OCI-LY1 (cell line): ENCODE results near the gene RPS16.

Experiments used
- CTCF ChIP-seq: fragments of 200-600 bp; sonication (generic), shearing (Covaris generic); IDR thresholded peaks from 2 replicates; pipeline ENCODE4 v1.5.1; 2017; ENCODE audit warnings: mild to moderate bottlenecking, antibody characterized with exemption, low read length, moderate library complexity, mixed read lengths
- EZH2 ChIP-seq: fragments of 200-600 bp; sonication (generic), shearing (Covaris generic); IDR thresholded peaks from 2 replicates; pipeline ENCODE4 v1.8.0; 2017; ENCODE audit warnings: borderline replicate concordance, mixed run types, mild to moderate bottlenecking, antibody characterized with exemption, low read length, moderate library complexity, mixed read lengths

DNA sequence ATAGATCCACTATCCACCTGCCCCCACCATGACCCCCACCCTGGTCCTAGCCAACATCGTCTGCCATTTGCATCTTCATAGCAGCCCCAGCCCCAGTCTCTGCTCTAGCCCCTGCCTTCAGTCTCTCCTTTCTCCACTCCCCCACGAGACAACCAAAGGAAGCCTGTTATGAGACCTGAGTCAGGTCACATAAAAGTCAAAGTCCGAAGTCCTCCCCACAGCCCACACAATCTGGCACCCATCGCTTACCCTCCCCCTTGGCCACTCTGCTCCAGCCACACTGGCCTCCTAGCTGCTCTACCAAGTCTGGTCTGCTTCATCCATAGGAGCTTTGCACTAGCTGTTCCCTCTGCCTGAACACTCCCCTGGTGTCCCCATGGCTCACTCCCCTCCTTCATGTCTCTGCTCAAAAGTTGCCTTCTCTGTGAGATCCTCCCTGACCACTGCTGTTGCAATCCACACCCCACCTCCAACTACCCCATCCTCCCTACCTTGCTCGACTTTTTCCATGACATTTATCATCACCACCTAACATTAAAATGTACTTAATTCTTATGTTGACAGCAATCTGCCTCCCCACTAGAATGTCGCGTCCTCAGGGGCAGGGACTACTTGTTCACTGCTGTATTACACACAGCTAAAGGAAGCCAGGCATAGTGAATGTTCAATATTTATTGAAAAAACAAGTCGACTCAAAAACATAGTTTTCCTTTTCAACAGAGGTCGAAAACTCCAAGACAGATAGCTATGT is 24.5 kb downstream of the RPS16 start:
- TF ChIP-seq CTCF = no peak
- TF ChIP-seq EZH2 = no peak
